PC-3 (cell line): ENCODE data around the gene DYDC1. TPM values are rescaled to one million over a fixed set of nuclear protein-coding genes. Genes with fewer than 3 reads are reported as not detected.
"Not testable (repeated sequence)": the region's sequence is repeated elsewhere in the genome, so short reads cannot be mapped to it uniquely, and the experiment has no call there.

ENCODE experiments used
- ATAC-seq: fragments of 200-7000 bp; cut with Tn5 transposase; 2 replicates; pipeline ENCODE4 v1.9.1; 2020; ENCODE audit warnings: mild to moderate bottlenecking, moderate library complexity
- BruUV-seq: library from RNA; stranded (reverse); fragments of 400-500 nt; replicated peaks from 2 replicates; lab custom pipeline; 2021; lab: Mats Ljungman, UMichigan
- CTCF ChIA-PET: fragments of 300-600 bp; sonication (Branson Sonifier 250); formaldehyde crosslinking; loops from one replicate; lab custom pipeline; 2022; ENCODE audit warnings: antibody characterized with exemption; lab: Charles Lee
- POLR2A ChIA-PET: fragments of 300-600 bp; sonication (Branson Sonifier 250); formaldehyde crosslinking; loops from one replicate; lab custom pipeline; 2022; ENCODE audit warnings: antibody characterized with exemption; ENCODE audit not compliant: unreplicated experiment; lab: Charles Lee
- DNase-seq: peaks from one replicate; pipeline ENCODE4 v3.0.0-alpha.2; 2015
- H2AFZ ChIP-seq: fragments of 300-600 bp; sonication (generic); 2 replicates; pipeline ENCODE4 v1.6.0; 2016; ENCODE audit warnings: antibody characterized with exemption, low read length
- H3F3A ChIP-seq: fragments of 300-600 bp; sonication (generic); one replicate; pipeline ENCODE4 v1.6.0; 2017; ENCODE audit warnings: antibody characterized with exemption, low read length, control low read depth, mild to moderate bottlenecking; ENCODE audit not compliant: unreplicated experiment
- H3K27ac ChIP-seq: fragments of 300-600 bp; sonication (generic); 2 replicates; pipeline ENCODE4 v1.5.1; 2016; ENCODE audit warnings: mild to moderate bottlenecking, low read length
- H3K27me3 ChIP-seq: fragments of 300-600 bp; sonication (generic); 2 replicates; pipeline ENCODE4 v1.6.1; 2016; ENCODE audit warnings: low read length, mixed read lengths
- H3K36me3 ChIP-seq: fragments of 300-600 bp; sonication (generic); 2 replicates; pipeline ENCODE4 v1.6.1; 2016; ENCODE audit warnings: low read depth, mixed run types, low read length, mixed read lengths
- H3K4me1 ChIP-seq: fragments of 300-600 bp; sonication (generic); 2 replicates; pipeline ENCODE4 v1.5.1; 2016; ENCODE audit warnings: low read length; ENCODE audit not compliant: insufficient read depth
- H3K4me2 ChIP-seq: fragments of 300-600 bp; sonication (generic); 2 replicates; pipeline ENCODE4 v1.6.0; 2016; ENCODE audit warnings: low read length
- H3K4me3 ChIP-seq: fragments of 300-600 bp; sonication (generic); 2 replicates; pipeline ENCODE4 v1.5.1; 2016; ENCODE audit warnings: mild to moderate bottlenecking, low read length, mixed read lengths
- H3K79me2 ChIP-seq: fragments of 300-600 bp; sonication (generic); 2 replicates; pipeline ENCODE4 v1.6.1; 2017; ENCODE audit warnings: low read length, mixed read lengths
- H3K9ac ChIP-seq: fragments of 300-600 bp; sonication (generic); 2 replicates; pipeline ENCODE4 v1.6.0; 2016; ENCODE audit warnings: mild to moderate bottlenecking, low read length
- H3K9me2 ChIP-seq: fragments of 300-600 bp; sonication (generic); replicated peaks from 2 replicates; pipeline ENCODE4 v1.6.1; 2016; ENCODE audit warnings: mixed run types, low read length, mixed read lengths
- H3K9me3 ChIP-seq: fragments of 300-600 bp; sonication (generic); 2 replicates; pipeline ENCODE4 v1.6.1; 2016; ENCODE audit warnings: low read length, mixed read lengths
- H4K20me1 ChIP-seq: fragments of 300-600 bp; sonication (generic); 2 replicates; pipeline ENCODE4 v1.6.1; 2016; ENCODE audit warnings: low read length, mixed read lengths
- EZH2 ChIP-seq: fragments of 300-600 bp; sonication (generic); IDR thresholded peaks from one replicate; pipeline ENCODE4 v1.6.1; 2017; ENCODE audit warnings: antibody characterized with exemption, mild to moderate bottlenecking, low read length; ENCODE audit not compliant: unreplicated experiment
- EZH2phosphoT487 ChIP-seq: fragments of 300-600 bp; sonication (generic); IDR thresholded peaks from 2 replicates; pipeline ENCODE4 v1.6.1; 2018; ENCODE audit warnings: mild to moderate bottlenecking, antibody characterized with exemption, low read length, borderline replicate concordance
- intact Hi-C: fragments of 100-400 bp; cut with micrococcal nuclease; formaldehyde crosslinking; loops from 2 replicates; pipeline ENCODE4 v1.9.0; 2023
- total RNA-seq: library from RNA; depleted of rRNA; stranded (reverse); fragments of >200 nt; gene quantifications from 2 replicates; pipeline ENCODE4 v1.2.3, GENCODE V29; 2014
- TF ChIP-seq, protein P1 (sequence below): fragments of 300-600 bp; sonication (generic); conservative IDR thresholded peaks from 2 replicates; pipeline ENCODE4 v1.5.1; 2017; ENCODE audit warnings: antibody characterized with exemption, low read depth, mild to moderate bottlenecking, low read length

The DYDC1 gene
- total RNA-seq, 1 experiment from 2014 or later = not detected

DNA sequence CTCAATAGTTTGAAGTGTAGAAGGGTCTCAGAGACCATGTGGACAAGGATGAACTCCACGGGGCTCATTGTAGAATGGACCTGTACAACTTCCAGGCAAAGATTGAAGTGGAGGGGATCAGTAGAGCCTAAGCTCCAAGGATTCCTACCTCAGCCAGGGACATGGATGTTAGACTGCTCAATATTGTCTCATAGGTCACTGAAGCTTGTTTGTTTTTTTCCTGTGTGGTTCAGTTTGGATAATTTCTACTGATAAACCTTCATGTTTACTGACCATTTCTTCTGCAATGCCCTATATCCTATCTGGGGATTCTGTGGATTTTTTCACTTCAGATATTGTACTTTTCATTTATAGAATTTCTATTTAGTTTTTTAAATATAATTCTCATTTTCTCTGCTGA is 9.0 kb upstream of the DYDC1 start:
- H3K36me3 ChIP-seq = no peaks in the 10 kb centered on the region
- no peaks in the 10 kb centered on the region for H3K9me3 ChIP-seq
- no peaks in the 10 kb centered on the region for H3F3A ChIP-seq
- no peak overlapping the region for H2AFZ ChIP-seq
- ATAC-seq (no peak), DNase-seq (no peak)
- ChIA-PET POLR2A (no interaction called here), CTCF (no interaction called here)
- H3K79me2 ChIP-seq = no peaks in the 10 kb centered on the region
- no peaks in the 10 kb centered on the region for H3K27me3 ChIP-seq
- no peak overlapping the region for H3K4me2 ChIP-seq
- no peak overlapping the region for H3K9ac ChIP-seq
- intact Hi-C loops = no loop called here
- no peak overlapping the region for H3K4me3 ChIP-seq
- H4K20me1 ChIP-seq = no peaks in the 10 kb centered on the region
- H3K9me2 ChIP-seq = no peaks in the 10 kb centered on the region
- no TSS peak for BruUV-seq
- H3K4me1 ChIP-seq = no peaks in the 10 kb centered on the region
- TF ChIP-seq, protein P1, sequence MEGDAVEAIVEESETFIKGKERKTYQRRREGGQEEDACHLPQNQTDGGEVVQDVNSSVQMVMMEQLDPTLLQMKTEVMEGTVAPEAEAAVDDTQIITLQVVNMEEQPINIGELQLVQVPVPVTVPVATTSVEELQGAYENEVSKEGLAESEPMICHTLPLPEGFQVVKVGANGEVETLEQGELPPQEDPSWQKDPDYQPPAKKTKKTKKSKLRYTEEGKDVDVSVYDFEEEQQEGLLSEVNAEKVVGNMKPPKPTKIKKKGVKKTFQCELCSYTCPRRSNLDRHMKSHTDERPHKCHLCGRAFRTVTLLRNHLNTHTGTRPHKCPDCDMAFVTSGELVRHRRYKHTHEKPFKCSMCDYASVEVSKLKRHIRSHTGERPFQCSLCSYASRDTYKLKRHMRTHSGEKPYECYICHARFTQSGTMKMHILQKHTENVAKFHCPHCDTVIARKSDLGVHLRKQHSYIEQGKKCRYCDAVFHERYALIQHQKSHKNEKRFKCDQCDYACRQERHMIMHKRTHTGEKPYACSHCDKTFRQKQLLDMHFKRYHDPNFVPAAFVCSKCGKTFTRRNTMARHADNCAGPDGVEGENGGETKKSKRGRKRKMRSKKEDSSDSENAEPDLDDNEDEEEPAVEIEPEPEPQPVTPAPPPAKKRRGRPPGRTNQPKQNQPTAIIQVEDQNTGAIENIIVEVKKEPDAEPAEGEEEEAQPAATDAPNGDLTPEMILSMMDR = no peak
- TF ChIP-seq EZH2 (no peak), EZH2phosphoT487 (no peak)
- H3K27ac ChIP-seq = no peak overlapping the region

DNA sequence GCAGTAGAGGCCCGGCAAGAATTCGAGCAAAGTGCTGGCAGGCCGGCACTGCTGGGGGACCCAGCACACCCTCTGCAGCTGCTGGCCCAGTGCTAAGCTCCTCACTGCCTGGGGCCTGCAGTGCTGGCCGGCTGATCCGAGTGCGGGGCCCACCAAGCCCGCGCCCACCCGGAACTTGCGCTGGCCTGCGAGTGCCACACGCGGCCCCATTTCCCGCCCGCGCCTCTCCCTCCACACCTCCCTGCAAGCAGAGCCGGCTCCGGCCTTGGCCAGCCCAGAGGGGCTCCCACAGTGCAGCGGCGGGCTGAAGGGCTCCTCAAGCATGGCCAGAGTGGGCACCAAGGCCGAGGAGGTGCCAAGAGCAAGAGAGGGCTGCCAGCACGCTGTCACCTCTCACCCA is 3.1 kb upstream of the DYDC1 start:
- ChIA-PET CTCF (no interaction called here), POLR2A (no interaction called here)
- Histone ChIP-seq H3K9me3 (no peaks in the 10 kb centered on the region), H3F3A (no peaks in the 10 kb centered on the region), H4K20me1 (no peaks in the 10 kb centered on the region), H3K9ac (no peak overlapping the region), H3K4me3 (no peak overlapping the region), H2AFZ (no peak overlapping the region), H3K9me2 (no peaks in the 10 kb centered on the region), H3K4me1 (no peaks in the 10 kb centered on the region), H3K27ac (no peak overlapping the region), H3K27me3 (no peaks in the 10 kb centered on the region), H3K4me2 (no peak overlapping the region), H3K36me3 (no peaks in the 10 kb centered on the region), H3K79me2 (no peaks in the 10 kb centered on the region)
- intact Hi-C loops = no loop called here
- DNase-seq (no peak), ATAC-seq (no peak)
- TF ChIP-seq, protein P1 = no peak
- TF ChIP-seq EZH2 = no peak
- TF ChIP-seq EZH2phosphoT487 = no peak
- no TSS peak for BruUV-seq

DNA sequence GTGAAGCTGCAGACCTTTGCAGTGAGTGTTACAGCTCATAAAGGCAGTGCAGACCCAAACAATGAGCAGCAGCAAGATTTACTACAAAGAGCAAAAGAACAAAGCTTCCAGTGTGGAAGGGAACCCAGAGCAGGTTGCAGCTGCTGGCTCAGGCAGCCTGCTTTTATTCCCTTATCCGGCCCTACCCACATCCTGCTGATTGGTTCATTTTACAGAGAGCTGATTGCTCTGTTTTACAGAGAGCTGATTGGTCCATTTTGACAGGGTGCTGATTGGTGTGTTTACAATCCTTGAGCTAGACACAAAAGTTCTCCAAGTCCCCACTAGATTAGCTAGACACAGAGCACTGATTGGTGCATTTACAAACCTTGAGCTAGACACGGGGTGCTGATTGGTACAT is 2.4 kb upstream of the DYDC1 start:
- H3K9ac ChIP-seq, H3K27me3 ChIP-seq, POLR2A ChIA-PET, H3K9me2 ChIP-seq, H3K4me2 ChIP-seq, H4K20me1 ChIP-seq, intact Hi-C loops, H2AFZ ChIP-seq, ATAC-seq, H3K27ac ChIP-seq, H3K79me2 ChIP-seq, H3K36me3 ChIP-seq, BruUV-seq, CTCF ChIA-PET, DNase-seq, H3F3A ChIP-seq, H3K4me3 ChIP-seq, H3K4me1 ChIP-seq, H3K9me3 ChIP-seq: not testable (repeated sequence)
